ENCODE data around the gene YIF1B. TPM values are rescaled to one million over a fixed set of nuclear protein-coding genes. Genes with fewer than 3 reads are reported as not detected.

Gene YIF1B
- total and polyA plus RNA-seq, 9 of the 15 experiments (the other 6 are each of a cell fraction or from before 2014, with no cell fraction given) = 8.5 to 586 (median 323) TPM

- no peak for TF ChIP-seq ZNF395 (CRISPR knock-in tag; IDR thresholded peaks at IDR 0.05)
- TF ChIP-seq ZNF197 (CRISPR knock-in tag; IDR thresholded peaks at IDR 0.05; ENCODE audit: low read depth) = no peak
- TF ChIP-seq SMAD1 (IDR thresholded peaks at IDR 0.05; ENCODE audit: low read depth, low read length, partially characterized antibody) = no peak
- no peak for TF ChIP-seq ARHGAP35 (IDR thresholded peaks at IDR 0.05; ENCODE audit: partially characterized antibody)
- no peak for TF ChIP-seq ZNF592 (IDR thresholded peaks at IDR 0.05)
- peak; percentile 8 for TF ChIP-seq PCBP1 (IDR thresholded peaks at IDR 0.05; ENCODE audit: low read depth, low read length, poor library complexity, severe bottlenecking)
- TF ChIP-seq TFE3 (CRISPR knock-in tag; IDR thresholded peaks at IDR 0.05) = no peak
- TF ChIP-seq EWSR1 (IDR thresholded peaks at IDR 0.05; ENCODE audit: borderline replicate concordance, low read depth, partially characterized antibody) = no peak
- TF ChIP-seq CLOCK (CRISPR knock-in tag; IDR thresholded peaks at IDR 0.05; ENCODE audit: borderline replicate concordance) = no peak
- TF ChIP-seq CHCHD3 (CRISPR knock-in tag; IDR thresholded peaks at IDR 0.05) = no peak
- no peak for TF ChIP-seq CHD4 (IDR thresholded peaks at IDR 0.05; ENCODE audit: insufficient read depth, insufficient replicate concordance, low read depth, low read length, poor library complexity, severe bottlenecking)
- no peak for TF ChIP-seq TBP (optimal IDR thresholded peaks at IDR 0.05; ENCODE audit: low read depth, low read length)
- TF ChIP-seq ZNF143 (CRISPR knock-in tag; IDR thresholded peaks at IDR 0.05) = no peak
- no peak for TF ChIP-seq CHAMP1 (IDR thresholded peaks at IDR 0.05)
Observed at GRCh38 chr19:38361633-38362075, 45.9 kb upstream of the YIF1B start (continued).

All from K562 (cell line).